ENCODE results near the gene RNF2. TPM values are rescaled to one million over a fixed set of nuclear protein-coding genes. Genes with fewer than 3 reads are reported as not detected.

RNF2 gene
- total and polyA plus RNA-seq, 12 donors = 2.3 to 16.7 (median 13.2) TPM

- DNase-seq (no peak), ATAC-seq (no peak)
- Histone ChIP-seq H3K4me3 (no peak overlapping the region), H3K27me3 (no peaks in the 10 kb centered on the region), H3K27ac (no peak overlapping the region), H3K36me3 (no peaks in the 10 kb centered on the region), H3K9me3 (peaks cover 0 to 1% (median 0%) of the 10 kb centered on the region in 11 donors), H3K4me1 (peaks cover 0 to 28% (median 8%) of the 10 kb centered on the region in 9 donors)
- intact Hi-C loops (cut with DNase I) = no loop called here
- TF ChIP-seq CTCF (IDR thresholded peaks at IDR 0.05) = no peak
These were observed 24.7 kb downstream of the RNF2 start for GRCh38 chr1:185070051-185070450.

GRCh38 chr1:185073725-185074124, 28.4 kb downstream of the RNF2 start:
- no peaks in the 10 kb centered on the region for H3K27me3 ChIP-seq
- DNase-seq (no peak), ATAC-seq (no peak)
- H3K4me1 ChIP-seq = peaks cover 0 to 9% (median 3%) of the 10 kb centered on the region in 9 donors
- H3K9me3 ChIP-seq = no peaks in the 10 kb centered on the region
- 95 to 96% methylated on average over 2 of the region's 2 CpGs for WGBS, 2 donors
- no peak for TF ChIP-seq CTCF (IDR thresholded peaks at IDR 0.05)
- intact Hi-C loops (cut with DNase I) = no loop called here
- H3K27ac ChIP-seq = no peak overlapping the region
- H3K36me3 ChIP-seq = no peaks in the 10 kb centered on the region
- H3K4me3 ChIP-seq = no peak overlapping the region

- ATAC-seq (no peak), DNase-seq (no peak)
- Histone ChIP-seq H3K27ac (no peak overlapping the region), H3K36me3 (no peaks in the 10 kb centered on the region), H3K4me3 (no peak overlapping the region), H3K4me1 (peaks cover 0 to 4% (median 0%) of the 10 kb centered on the region in 9 donors), H3K27me3 (no peaks in the 10 kb centered on the region), H3K9me3 (no peaks in the 10 kb centered on the region)
- intact Hi-C loops (cut with DNase I) = no loop called here
- no peak for TF ChIP-seq CTCF (IDR thresholded peaks at IDR 0.05)
These were observed 28.9 kb downstream of the RNF2 start for GRCh38 chr1:185074307-185074706.

- no peak for TF ChIP-seq CTCF (IDR thresholded peaks at IDR 0.05)
- no peak overlapping the region for H3K27ac ChIP-seq
- DNase-seq = no peak
- intact Hi-C loops (cut with DNase I) = no loop called here
- no peak for ATAC-seq
- H3K4me3 ChIP-seq = no peak overlapping the region
- no peaks in the 10 kb centered on the region for H3K27me3 ChIP-seq
- H3K4me1 ChIP-seq = peaks cover 0 to 4% (median 0%) of the 10 kb centered on the region in 9 donors
- no peaks in the 10 kb centered on the region for H3K36me3 ChIP-seq
- no peaks in the 10 kb centered on the region for H3K9me3 ChIP-seq
- 82 to 86% methylated on average over 3 of the region's 3 CpGs for WGBS, 2 donors
These were observed 30.1 kb downstream of the RNF2 start for GRCh38 chr1:185075476-185075875.

- DNase-seq (no peak), ATAC-seq (no peak)
- Histone ChIP-seq H3K4me1 (peaks cover 0 to 7% (median 0%) of the 10 kb centered on the region in 9 donors), H3K36me3 (no peaks in the 10 kb centered on the region), H3K27me3 (no peaks in the 10 kb centered on the region), H3K9me3 (no peaks in the 10 kb centered on the region), H3K4me3 (no peak overlapping the region), H3K27ac (no peak overlapping the region)
- intact Hi-C loops (cut with DNase I) = no loop called here
- WGBS, 2 donors = 80 to 84% methylated on average over 4 of the region's 4 CpGs
- TF ChIP-seq CTCF (IDR thresholded peaks at IDR 0.05) = no peak
These were observed 32.0 kb downstream of the RNF2 start for GRCh38 chr1:185077374-185077773.

Data from heart right ventricle (tissue), 16 donors.